RWPE2 (cell line): ENCODE results near the gene SOX6.

Experiments used
- ATAC-seq: fragments of 200-7000 bp; cut with Tn5 transposase; 3 replicates; pipeline ENCODE4 v1.9.1; 2021; ENCODE audit warnings: low read depth
- DNase-seq: peaks from one replicate; pipeline ENCODE4 v3.0.0-alpha.2; 2020; ENCODE audit warnings: low spot score
- H3K27ac ChIP-seq: fragments of 450-650 bp; 2 replicates; pipeline ENCODE4 v1.5.1; 2017; ENCODE audit warnings: mild to moderate bottlenecking; ENCODE audit not compliant: poor library complexity, severe bottlenecking
- H3K27me3 ChIP-seq: fragments of 250-450 bp; sonication (Bioruptor Pico); 2 replicates; pipeline ENCODE4 v1.5.1; 2021; ENCODE audit warnings: mild to moderate bottlenecking, moderate library complexity; ENCODE audit not compliant: insufficient read depth, poor library complexity, severe bottlenecking
- H3K36me3 ChIP-seq: fragments of 250-450 bp; sonication (Bioruptor Pico); 2 replicates; pipeline ENCODE4 v1.5.1; 2020; ENCODE audit warnings: low read depth, mild to moderate bottlenecking, moderate library complexity
- H3K4me1 ChIP-seq: fragments of 250-450 bp; sonication (Bioruptor Pico); 2 replicates; pipeline ENCODE4 v1.5.1; 2021; ENCODE audit warnings: mild to moderate bottlenecking, moderate library complexity; ENCODE audit not compliant: insufficient read depth, poor library complexity, severe bottlenecking
- H3K4me3 ChIP-seq: fragments of 250-450 bp; sonication (Bioruptor Pico); 2 replicates; pipeline ENCODE4 v1.5.1; 2021; ENCODE audit warnings: mild to moderate bottlenecking, moderate library complexity; ENCODE audit not compliant: severe bottlenecking
- H3K9me3 ChIP-seq: fragments of 250-450 bp; sonication (Bioruptor Pico); 2 replicates; pipeline ENCODE4 v1.5.1; 2021; ENCODE audit warnings: mild to moderate bottlenecking, moderate library complexity; ENCODE audit not compliant: severe bottlenecking
- CTCF ChIP-seq: fragments of 450-650 bp; IDR thresholded peaks from one replicate; pipeline ENCODE4 v1.5.1; 2017; ENCODE audit warnings: mild to moderate bottlenecking, moderate library complexity; ENCODE audit not compliant: poor library complexity, severe bottlenecking

Gene SOX6

GRCh38 chr11:16191868-16192240, 164.5 kb downstream of the SOX6 start:
- Histone ChIP-seq H3K4me3 (no peak overlapping the region), H3K9me3 (no peaks in the 10 kb centered on the region), H3K27ac (no peak overlapping the region), H3K36me3 (no peaks in the 10 kb centered on the region), H3K27me3 (no peaks in the 10 kb centered on the region), H3K4me1 (no peaks in the 10 kb centered on the region)
- DNase-seq (no peak), ATAC-seq (no peak)
- TF ChIP-seq CTCF = no peak

GRCh38 chr11:16191212-16191867, 165.0 kb downstream of the SOX6 start:
- H3K4me1 ChIP-seq = no peaks in the 10 kb centered on the region
- H3K27me3 ChIP-seq = no peaks in the 10 kb centered on the region
- H3K4me3 ChIP-seq = no peak overlapping the region
- DNase-seq (no peak), ATAC-seq (no peak)
- H3K36me3 ChIP-seq = no peaks in the 10 kb centered on the region
- no peak overlapping the region for H3K27ac ChIP-seq
- no peaks in the 10 kb centered on the region for H3K9me3 ChIP-seq
- TF ChIP-seq CTCF = peak; percentile 22

- ATAC-seq (no peak), DNase-seq (no peak)
- H3K27me3 ChIP-seq = no peaks in the 10 kb centered on the region
- no peaks in the 10 kb centered on the region for H3K9me3 ChIP-seq
- no peak overlapping the region for H3K27ac ChIP-seq
- no peaks in the 10 kb centered on the region for H3K36me3 ChIP-seq
- no peak for TF ChIP-seq CTCF
- no peaks in the 10 kb centered on the region for H3K4me1 ChIP-seq
- H3K4me3 ChIP-seq = no peak overlapping the region
Measured at GRCh38 chr11:16186680-16187079, 169.7 kb downstream of the SOX6 start.

- no peak overlapping the region for H3K4me3 ChIP-seq
- ATAC-seq (0 out of 3 replicates have a peak, but pooled peaks have one; percentile 7), DNase-seq (no peak)
- H3K9me3 ChIP-seq = no peaks in the 10 kb centered on the region
- H3K27ac ChIP-seq = no peak overlapping the region
- H3K36me3 ChIP-seq = no peaks in the 10 kb centered on the region
- no peak for TF ChIP-seq CTCF
- no peaks in the 10 kb centered on the region for H3K4me1 ChIP-seq
- H3K27me3 ChIP-seq = no peaks in the 10 kb centered on the region
Measured at GRCh38 chr11:16185042-16185441, 171.3 kb downstream of the SOX6 start.

GRCh38 chr11:16184588-16184987, 171.8 kb downstream of the SOX6 start:
- TF ChIP-seq CTCF = no peak
- Histone ChIP-seq H3K36me3 (no peaks in the 10 kb centered on the region), H3K27ac (no peak overlapping the region), H3K4me3 (no peak overlapping the region), H3K4me1 (no peaks in the 10 kb centered on the region), H3K27me3 (no peaks in the 10 kb centered on the region), H3K9me3 (no peaks in the 10 kb centered on the region)
- no peak for DNase-seq
- ATAC-seq = peak; percentile 100
